Esophagus muscularis mucosa (tissue), 4 donors: ENCODE data around the gene RAE1.

Experiments used
- CTCF ChIP-seq, 3 experiments: fragments of 200-600 bp in 2 of 3; fragments of 450-650 bp in 1 of 3; sonication (generic) in 2 of 3; IDR thresholded peaks; one replicate each; pipeline ENCODE4 v1.5.1; 2017 to 2019; ENCODE audit warnings: antibody characterized with exemption in 3 of 3, mild to moderate bottlenecking in 2 of 3, moderate library complexity in 1 of 3
- EP300 ChIP-seq: sonication (generic); formaldehyde crosslinking; IDR thresholded peaks from one replicate; pipeline ENCODE4 v1.6.1; 2017; ENCODE audit warnings: antibody characterized with exemption
- POLR2A ChIP-seq: fragments of 450-650 bp; IDR thresholded peaks from one replicate; pipeline ENCODE4 v1.6.1; 2017; ENCODE audit warnings: antibody characterized with exemption, moderate library complexity, mild to moderate bottlenecking, low read depth

GRCh38 chr20:57341663-57342062 is 9.4 kb upstream of the RAE1 start:
- no peak for TF ChIP-seq CTCF (IDR thresholded peaks at IDR 0.05)
- TF ChIP-seq POLR2A = no peak
- no peak for TF ChIP-seq EP300
